Heart left ventricle (tissue), 16 donors: ENCODE measurements around the gene NLGN2. TPM values are rescaled to one million over a fixed set of nuclear protein-coding genes. Genes with fewer than 3 reads are reported as not detected.

Experiments
- ATAC-seq, 4 donors: fragments of 200-7000 bp; cut with Tn5 transposase; one replicate each; pipeline ENCODE4 v1.9.1; 2020 to 2022; ENCODE audit warnings: moderate library complexity in 4 of 4, mild to moderate bottlenecking in 3 of 4, moderate number of reproducible peaks in 1 of 4
- DNase-seq, 5 donors: peaks; one replicate each; pipeline ENCODE4 v3.0.0-alpha.2; 2020
- H3K27ac ChIP-seq, 12 donors: fragments of 200-600 bp; sonication (generic) in 4 of 12; one replicate each; pipeline versions ENCODE4 v1.5.0 to v1.8.0; 2016 to 2022; ENCODE audit warnings: mild to moderate bottlenecking in 2 of 12
- H3K27me3 ChIP-seq, 9 donors: fragments of 200-600 bp; sonication (generic) in 2 of 9; one replicate each; pipeline versions ENCODE4 v1.5.1 to v1.8.0; 2016 to 2022; ENCODE audit warnings: mild to moderate bottlenecking in 3 of 9
- H3K36me3 ChIP-seq, 9 donors: fragments of 200-600 bp; sonication (generic) in 2 of 9; one replicate each; pipeline versions ENCODE4 v1.5.0 to v1.8.0; 2018 to 2022; ENCODE audit warnings: mild to moderate bottlenecking in 2 of 9
- H3K4me1 ChIP-seq, 12 donors: fragments of 200-600 bp; sonication (generic) in 4 of 12; one replicate each; pipeline versions ENCODE4 v1.5.0 to v1.8.0; 2016 to 2022; ENCODE audit warnings: mild to moderate bottlenecking in 3 of 12
- H3K4me3 ChIP-seq, 12 donors: fragments of 200-600 bp; sonication (generic) in 4 of 12; one replicate each; pipeline versions ENCODE4 v1.5.0 to v1.8.0; 2017 to 2022; ENCODE audit warnings: mild to moderate bottlenecking in 9 of 12, moderate library complexity in 4 of 12
- H3K9me3 ChIP-seq, 12 donors: fragments of 200-600 bp; sonication (generic) in 4 of 12; one replicate each; pipeline versions ENCODE4 v1.5.0 to v1.8.0; 2016 to 2022; ENCODE audit warnings: mild to moderate bottlenecking in 1 of 12
- POLR2A ChIP-seq, 2 donors: fragments of 450-650 bp; IDR thresholded peaks; one replicate each; pipeline ENCODE4 v1.6.1; 2017; ENCODE audit warnings: antibody characterized with exemption in 2 of 2, mild to moderate bottlenecking in 2 of 2, moderate library complexity in 2 of 2
- WGBS, 4 donors: extraction: QIAGEN DNeasy Blood & Tissue Kit in 2 of 4; methylation state at CpG; one replicate each; pipeline versions ENCODE4 v1.1.5 to v1.1.7; 2013 to 2018; 5-methylcytosine and 5-hydroxymethylcytosine counted together
- intact Hi-C, 10 donors: fragments of 100-400 bp; cut with DNase I; formaldehyde crosslinking; loops; one replicate each; pipeline versions ENCODE4 v1.11.1 to v1.14.2; 2022
- polyA plus RNA-seq, 2 donors: library from polyadenylated mRNA; stranded (reverse); fragments of 200-250 nt; gene quantifications; one replicate each; pipeline ENCODE4 v1.2.3, GENCODE V29; 2013
- total RNA-seq, 9 donors: library from RNA; depleted of rRNA in 2 of 9; stranded (reverse); fragments of >200 nt in 2 of 9; fragmentation: NEBNext Ultra II Directional in 3 of 9; extraction: Animal tissue kit (Norgen Biotek cat#: 25700) in 3 of 9; gene quantifications; one replicate each; pipeline versions ENCODE4 v1.1.0 to v1.2.4, GENCODE V29; 2016 to 2023
- TF ChIP-seq, protein P1 (sequence below), 12 donors: fragments of 200-600 bp; sonication (generic) in 4 of 12; IDR thresholded peaks; one replicate each; pipeline versions ENCODE4 v1.5.0 to v1.8.0; 2018 to 2022; ENCODE audit warnings: antibody characterized with exemption in 12 of 12, mild to moderate bottlenecking in 5 of 12
- donor health status: ischemic (EF 13 %, LVEDD 7.1; RV severe dilation, severe dysfunction).
- donor health status: healthy with polysubstance abuse.
- donor health status: DM: no; HTN: yes; CAD: no.
- donor health status: DM: no; HTN: no; CAD: no.
- donor health status: ischemic (EF 25% LVEDD 6.9; RV normal size, moderate dysfunction).
- donor health status: ischemic (EF 25% LVEDD 5.7; RV mildly dilated, moderate dysfunction).
- donor health status: healthy.
- donor health status: DM: yes; HTN: yes; CAD: no.
- donor health status: ischemic (EF 35%, LVEDD 5.7; RV mildly dilated, moderate dysfunction).
- donor health status: nonischemic (EF 11% LVEDD 7.7; RV severe dilation, severe dysfunction).
- donor health status: DM: yes; HTN: yes; CAD: no.
- donor health status: PGD.
- donor health status: ischemic (EF 29% LVEDD 5.4; RV normal size, mild dysfunction).
- donor health status: nonischemic (EF 23%, LVEDD 6.1; RV moderate dilation, normal function).

NLGN2 gene
- total and polyA plus RNA-seq, 11 donors: 3.5 to 12.9 (median 7.3) TPM

DNA sequence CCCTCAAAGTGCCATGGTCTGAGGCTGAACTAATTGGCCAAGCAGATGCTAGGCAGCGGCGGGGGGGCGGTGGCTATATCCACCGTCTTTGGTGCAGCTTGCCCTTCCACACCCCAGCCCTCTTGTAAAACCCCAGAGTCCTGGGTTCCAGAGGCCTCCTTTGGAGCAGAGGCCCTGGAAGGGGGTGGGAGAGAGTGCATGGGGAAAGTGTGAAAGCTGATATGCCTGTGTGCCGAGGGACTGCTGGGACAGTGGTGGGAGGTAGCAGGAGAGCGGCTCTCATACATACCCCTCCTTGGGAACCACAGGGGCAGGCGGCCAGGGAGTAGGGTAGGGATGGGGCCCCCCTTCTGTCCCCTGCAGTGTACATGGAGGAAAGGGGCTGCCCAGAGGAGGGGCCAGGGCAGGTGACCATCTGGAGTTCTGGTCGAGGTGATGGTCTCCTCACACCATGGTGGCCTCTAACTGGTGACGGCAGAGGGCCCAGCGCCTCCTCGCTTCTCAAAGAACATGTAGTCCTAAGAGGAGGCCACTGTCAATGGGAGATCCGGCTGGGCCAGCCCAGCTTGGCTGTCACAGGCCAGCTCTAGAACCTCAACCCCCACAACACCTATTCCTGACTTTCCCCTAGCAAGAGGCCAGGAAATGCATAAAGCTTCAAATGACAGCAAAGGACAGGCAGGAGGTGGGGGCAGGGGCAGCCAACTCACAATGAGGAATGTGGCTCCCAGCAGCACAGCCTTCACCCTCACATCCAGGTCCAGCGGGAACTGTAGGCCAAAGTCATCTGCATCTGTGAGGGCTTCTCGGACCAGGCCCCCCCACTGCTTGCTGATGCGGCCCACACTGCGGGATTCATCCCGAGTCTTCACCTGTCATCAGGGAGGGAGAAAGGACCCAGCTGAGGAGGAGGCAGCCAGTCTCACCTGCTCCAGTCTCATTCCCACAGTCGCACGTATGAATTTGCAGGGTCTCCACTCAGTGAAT is 17.4 kb upstream of the NLGN2 start:
- H3K27ac ChIP-seq: no peak overlapping the region
- 86 to 91% (median 89%) methylated on average over 19 of the region's 19 CpGs for WGBS, 4 donors
- H3K27me3 ChIP-seq: no peaks in the 10 kb centered on the region
- DNase-seq: no peak
- peaks cover 0 to 52% (median 32%) of the 10 kb centered on the region in 9 donors for H3K36me3 ChIP-seq
- peaks cover 0 to 24% (median 14%) of the 10 kb centered on the region in 12 donors for H3K4me1 ChIP-seq
- no peaks in the 10 kb centered on the region for H3K9me3 ChIP-seq
- intact Hi-C loops: loop anchor here in 4 of 10 donors (5.0 kb wide), 1 partner anchor 33 kb away; the partner anchor contains the start of gene TMEM95 (in 4 of the 4)
- no peak overlapping the region for H3K4me3 ChIP-seq
- TF ChIP-seq, protein P1, sequence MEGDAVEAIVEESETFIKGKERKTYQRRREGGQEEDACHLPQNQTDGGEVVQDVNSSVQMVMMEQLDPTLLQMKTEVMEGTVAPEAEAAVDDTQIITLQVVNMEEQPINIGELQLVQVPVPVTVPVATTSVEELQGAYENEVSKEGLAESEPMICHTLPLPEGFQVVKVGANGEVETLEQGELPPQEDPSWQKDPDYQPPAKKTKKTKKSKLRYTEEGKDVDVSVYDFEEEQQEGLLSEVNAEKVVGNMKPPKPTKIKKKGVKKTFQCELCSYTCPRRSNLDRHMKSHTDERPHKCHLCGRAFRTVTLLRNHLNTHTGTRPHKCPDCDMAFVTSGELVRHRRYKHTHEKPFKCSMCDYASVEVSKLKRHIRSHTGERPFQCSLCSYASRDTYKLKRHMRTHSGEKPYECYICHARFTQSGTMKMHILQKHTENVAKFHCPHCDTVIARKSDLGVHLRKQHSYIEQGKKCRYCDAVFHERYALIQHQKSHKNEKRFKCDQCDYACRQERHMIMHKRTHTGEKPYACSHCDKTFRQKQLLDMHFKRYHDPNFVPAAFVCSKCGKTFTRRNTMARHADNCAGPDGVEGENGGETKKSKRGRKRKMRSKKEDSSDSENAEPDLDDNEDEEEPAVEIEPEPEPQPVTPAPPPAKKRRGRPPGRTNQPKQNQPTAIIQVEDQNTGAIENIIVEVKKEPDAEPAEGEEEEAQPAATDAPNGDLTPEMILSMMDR (IDR thresholded peaks at IDR 0.05): no peak
- no peak for TF ChIP-seq POLR2A (IDR thresholded peaks at IDR 0.05)
- ATAC-seq: no peak

DNA sequence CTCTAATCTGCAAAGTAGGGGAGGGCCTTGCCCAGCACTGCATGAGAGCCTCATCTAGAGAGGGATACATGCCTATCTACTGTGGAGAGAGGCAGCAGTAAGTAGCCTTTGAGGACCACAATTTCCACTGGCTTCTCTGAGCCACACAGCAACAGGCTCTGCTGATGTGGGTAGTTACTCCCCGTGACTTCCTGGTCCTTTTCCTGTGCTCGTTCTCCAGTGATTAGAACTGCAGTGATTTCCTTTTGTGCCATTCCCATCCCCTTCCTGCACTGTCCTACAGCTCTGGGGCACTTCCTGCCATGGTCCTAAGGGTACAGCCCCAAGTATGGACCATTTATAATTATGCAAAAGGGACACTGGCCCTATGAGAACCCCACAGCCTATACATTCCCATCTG is 16.3 kb upstream of the NLGN2 start:
- no peak for TF ChIP-seq POLR2A (IDR thresholded peaks at IDR 0.05)
- TF ChIP-seq, protein P1 (IDR thresholded peaks at IDR 0.05): no peak
- Histone ChIP-seq H3K4me3 (no peak overlapping the region), H3K9me3 (no peaks in the 10 kb centered on the region), H3K4me1 (peaks cover 0 to 27% (median 17%) of the 10 kb centered on the region in 12 donors), H3K36me3 (peaks cover 0 to 52% (median 32%) of the 10 kb centered on the region in 9 donors), H3K27ac (peak overlapping the region in 2 of 12 donors; percentile 40 to 49), H3K27me3 (no peaks in the 10 kb centered on the region)
- DNase-seq (no peak), ATAC-seq (no peak)
- WGBS, 4 donors: 60 to 72% (median 65%) methylated on average over 2 of the region's 2 CpGs
- intact Hi-C loops: loop anchor here in 4 of 10 donors (5.0 kb wide), 1 partner anchor 34 kb away; the partner anchor contains the start of gene TMEM95 (in 4 of the 4)

DNA sequence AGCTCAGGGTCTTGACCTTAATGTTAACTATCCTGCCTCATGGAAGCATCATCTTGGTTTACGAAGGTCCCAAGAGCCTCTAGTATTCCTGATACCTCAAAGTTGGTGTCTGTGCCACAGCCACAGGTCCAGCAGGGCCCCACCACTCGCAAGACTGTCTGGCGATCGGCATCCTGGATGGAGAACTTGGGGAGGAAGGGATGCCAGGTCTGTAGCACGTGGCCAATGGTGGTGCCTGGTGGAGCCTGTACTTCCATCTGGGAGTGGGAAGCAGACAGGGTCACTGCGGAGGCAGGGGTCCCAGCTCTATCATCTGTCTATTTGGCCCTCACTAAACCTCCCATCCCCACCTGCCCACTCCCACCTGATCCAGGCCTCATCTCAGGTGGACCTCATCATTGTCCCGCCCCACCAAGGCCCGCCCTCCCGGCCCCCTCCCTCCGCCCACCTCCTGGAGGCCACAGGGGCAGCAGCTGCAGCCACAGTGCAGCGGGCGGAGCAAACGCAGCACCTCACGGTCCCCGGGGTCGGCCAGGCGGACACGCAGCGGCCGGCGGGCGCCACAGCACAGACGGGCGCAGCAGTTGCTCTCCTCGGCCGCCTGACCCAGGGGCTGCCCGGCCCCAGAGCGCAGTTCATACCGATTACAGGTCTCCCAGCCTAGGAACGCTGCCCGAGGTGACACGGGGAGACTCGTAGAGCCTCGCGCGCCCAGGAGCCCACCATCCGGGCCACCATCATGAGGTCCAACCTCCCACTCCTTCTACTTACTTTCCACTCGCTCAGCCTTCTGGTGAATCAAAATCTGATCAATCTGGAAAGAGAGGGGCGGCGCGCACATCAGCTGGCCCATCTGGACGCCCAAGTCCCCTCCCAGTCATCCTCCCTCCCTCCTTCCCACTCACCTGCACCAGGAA is 14.7 kb upstream of the NLGN2 start:
- intact Hi-C loops: loop anchor here in 4 of 10 donors (1.0 to 5.0 kb wide), 2 partner anchors 36 to 45 kb away; partner anchors contain the start of gene TMEM95 (in 4 of the 4)
- H3K27ac ChIP-seq: peak overlapping the region in 10 of 12 donors; percentile 95 to 99 (median 97)
- peaks cover 0 to 48% (median 31%) of the 10 kb centered on the region in 9 donors for H3K36me3 ChIP-seq
- peak overlapping the region in 11 of 12 donors; percentile 76 to 96 (median 85) for H3K4me3 ChIP-seq
- TF ChIP-seq POLR2A (IDR thresholded peaks at IDR 0.05): no peak
- ATAC-seq (no peak), DNase-seq (no peak)
- WGBS, 4 donors: 77 to 82% (median 79%) methylated on average over 36 to 42 of the region's 42 CpGs
- no peaks in the 10 kb centered on the region for H3K27me3 ChIP-seq
- H3K9me3 ChIP-seq: no peaks in the 10 kb centered on the region
- peaks cover 0 to 27% (median 17%) of the 10 kb centered on the region in 12 donors for H3K4me1 ChIP-seq
